ENCODE data around the gene NACC2.

Gene NACC2

DNA sequence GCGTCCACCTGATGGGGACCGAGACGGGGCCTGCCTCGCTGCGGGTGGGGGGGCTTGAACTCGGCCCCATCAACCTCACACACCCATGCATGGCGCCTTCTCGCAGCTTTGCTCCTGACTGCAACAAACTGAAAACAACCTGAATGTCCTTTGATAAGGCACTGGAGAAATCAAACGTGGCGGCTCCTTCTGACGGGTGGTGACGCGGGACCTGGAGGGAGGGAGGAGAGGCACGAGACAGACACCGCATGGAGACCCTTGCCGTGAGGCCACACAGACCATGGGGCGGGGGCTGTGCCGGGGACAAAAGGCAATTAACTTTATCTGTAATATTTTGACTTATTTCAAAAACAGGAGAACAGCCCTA, 48.6 kb downstream of the NACC2 start:
- H3K4me2 ChIP-seq (ENCODE audit: low read length): no peak overlapping the region
- H4K20me1 ChIP-seq (ENCODE audit: insufficient read depth, low read length): no peaks in the 10 kb centered on the region
- H2AFZ ChIP-seq (ENCODE audit: low read depth, low read length): no peak overlapping the region
- TF ChIP-seq, protein P1, sequence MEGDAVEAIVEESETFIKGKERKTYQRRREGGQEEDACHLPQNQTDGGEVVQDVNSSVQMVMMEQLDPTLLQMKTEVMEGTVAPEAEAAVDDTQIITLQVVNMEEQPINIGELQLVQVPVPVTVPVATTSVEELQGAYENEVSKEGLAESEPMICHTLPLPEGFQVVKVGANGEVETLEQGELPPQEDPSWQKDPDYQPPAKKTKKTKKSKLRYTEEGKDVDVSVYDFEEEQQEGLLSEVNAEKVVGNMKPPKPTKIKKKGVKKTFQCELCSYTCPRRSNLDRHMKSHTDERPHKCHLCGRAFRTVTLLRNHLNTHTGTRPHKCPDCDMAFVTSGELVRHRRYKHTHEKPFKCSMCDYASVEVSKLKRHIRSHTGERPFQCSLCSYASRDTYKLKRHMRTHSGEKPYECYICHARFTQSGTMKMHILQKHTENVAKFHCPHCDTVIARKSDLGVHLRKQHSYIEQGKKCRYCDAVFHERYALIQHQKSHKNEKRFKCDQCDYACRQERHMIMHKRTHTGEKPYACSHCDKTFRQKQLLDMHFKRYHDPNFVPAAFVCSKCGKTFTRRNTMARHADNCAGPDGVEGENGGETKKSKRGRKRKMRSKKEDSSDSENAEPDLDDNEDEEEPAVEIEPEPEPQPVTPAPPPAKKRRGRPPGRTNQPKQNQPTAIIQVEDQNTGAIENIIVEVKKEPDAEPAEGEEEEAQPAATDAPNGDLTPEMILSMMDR (IDR thresholded peaks at IDR 0.05; ENCODE audit: low read depth, low read length): no peak
- no peak for TF ChIP-seq EZH2phosphoT487 (IDR thresholded peaks at IDR 0.05; ENCODE audit: low read depth)
- no peaks in the 10 kb centered on the region for H3K9me3 ChIP-seq (ENCODE audit: insufficient read depth, low read length)
- no peaks in the 10 kb centered on the region for H3K79me2 ChIP-seq (ENCODE audit: low read length)
- no peaks in the 10 kb centered on the region for H3K36me3 ChIP-seq (replicated peaks; ENCODE audit: low read depth, low read length)
- no peak overlapping the region for H3K4me3 ChIP-seq (ENCODE audit: low read length)
- H3K4me1 ChIP-seq (ENCODE audit: low read length): no peaks in the 10 kb centered on the region
- no peak overlapping the region for H3K9ac ChIP-seq (ENCODE audit: low read length)
- H3K27me3 ChIP-seq (ENCODE audit: low read depth, low read length): 0 out of 2 replicates have a peak, but pooled peaks cover 4% of the 10 kb centered on the region
- no peak overlapping the region for H3K27ac ChIP-seq (ENCODE audit: low read length)

DNA sequence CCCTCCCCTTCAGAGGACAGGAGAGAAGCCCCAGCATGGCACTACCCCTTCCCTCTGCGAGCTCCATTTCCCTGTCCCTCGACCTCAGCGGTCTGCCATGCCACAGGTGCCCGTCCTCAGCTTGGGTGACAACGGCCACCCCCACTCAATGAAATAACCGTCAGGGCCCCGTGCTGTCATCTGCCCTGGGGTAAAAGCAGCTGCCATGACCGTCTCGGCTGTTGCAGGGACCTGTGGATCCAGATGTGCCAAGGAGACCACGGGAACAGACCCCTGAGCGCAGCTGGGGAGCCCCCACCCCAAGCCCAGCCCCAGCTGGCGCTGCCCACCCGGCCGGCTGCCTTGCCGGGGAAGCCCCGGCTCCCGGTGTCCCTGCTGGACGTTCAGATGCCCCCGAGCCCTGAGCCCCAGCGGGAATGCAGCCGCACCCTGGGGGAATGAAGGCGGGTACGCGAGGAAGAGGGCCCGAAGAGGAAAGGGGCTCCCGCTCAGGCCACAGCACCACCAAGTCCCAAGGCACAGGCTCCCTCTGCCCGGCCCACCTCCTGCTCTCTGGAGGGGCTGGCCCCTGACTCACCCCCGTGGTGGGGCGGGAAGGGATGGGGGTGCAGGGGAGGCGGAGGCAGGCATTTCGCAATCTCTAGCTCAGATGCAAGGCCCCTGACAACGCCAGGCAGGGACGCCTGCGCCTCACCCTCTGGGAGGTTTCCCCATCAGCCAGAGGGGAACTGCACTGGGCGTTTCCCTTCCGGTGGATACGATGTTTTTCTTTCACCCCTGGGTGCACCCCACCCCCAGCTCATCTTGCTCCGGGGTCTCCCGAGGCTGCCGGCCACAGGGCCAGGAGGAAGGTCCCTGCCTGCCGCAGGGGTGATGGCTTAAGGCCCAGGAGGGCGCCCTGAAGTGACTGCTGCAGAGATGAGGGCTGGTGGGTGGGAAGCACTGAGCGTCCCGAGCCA, 49.2 kb downstream of the NACC2 start:
- H3K27ac ChIP-seq (ENCODE audit: low read length): no peak overlapping the region
- no peaks in the 10 kb centered on the region for H4K20me1 ChIP-seq (ENCODE audit: insufficient read depth, low read length)
- TF ChIP-seq, protein P1 (IDR thresholded peaks at IDR 0.05; ENCODE audit: low read depth, low read length): no peak
- no peak for TF ChIP-seq EZH2phosphoT487 (IDR thresholded peaks at IDR 0.05; ENCODE audit: low read depth)
- H3K4me1 ChIP-seq (ENCODE audit: low read length): no peaks in the 10 kb centered on the region
- H3K27me3 ChIP-seq (ENCODE audit: low read depth, low read length): 0 out of 2 replicates have a peak, but pooled peaks cover 4% of the 10 kb centered on the region
- no peak overlapping the region for H3K4me2 ChIP-seq (ENCODE audit: low read length)
- H3K36me3 ChIP-seq (replicated peaks; ENCODE audit: low read depth, low read length): no peaks in the 10 kb centered on the region
- H2AFZ ChIP-seq (ENCODE audit: low read depth, low read length): no peak overlapping the region
- H3K4me3 ChIP-seq (ENCODE audit: low read length): no peak overlapping the region
- no peaks in the 10 kb centered on the region for H3K79me2 ChIP-seq (ENCODE audit: low read length)
- H3K9me3 ChIP-seq (ENCODE audit: insufficient read depth, low read length): no peaks in the 10 kb centered on the region
- H3K9ac ChIP-seq (ENCODE audit: low read length): no peak overlapping the region

DNA sequence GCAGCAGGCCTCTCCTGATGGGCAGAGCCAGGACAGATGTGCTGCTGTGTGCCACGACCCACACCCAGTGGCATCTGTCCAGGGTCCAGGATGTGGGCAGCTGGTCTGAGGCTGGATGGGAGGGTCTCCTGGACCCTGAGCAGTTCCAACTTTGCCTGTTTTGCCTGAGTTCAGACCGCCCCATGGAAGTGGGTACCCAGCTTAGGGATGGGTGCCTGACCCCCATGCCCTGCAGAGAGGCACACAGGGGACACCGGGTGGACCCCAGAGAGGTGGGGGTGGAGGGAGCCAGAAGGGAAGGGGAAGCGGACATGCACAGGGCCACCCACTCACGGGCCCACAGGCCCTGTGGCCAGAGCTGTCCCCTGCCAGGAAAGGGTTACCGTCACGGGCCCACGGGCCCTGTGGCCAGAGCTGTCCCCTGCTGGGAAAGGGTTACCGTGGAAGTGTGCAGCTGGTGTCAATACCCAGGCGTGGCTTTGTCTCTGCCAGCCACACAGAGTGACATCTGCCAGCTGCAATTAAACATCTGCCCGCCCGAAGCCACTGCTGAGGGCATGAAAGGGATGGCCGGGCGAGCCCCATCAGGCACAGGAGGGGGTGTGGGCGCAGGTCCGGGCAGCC, 50.0 kb downstream of the NACC2 start:
- Histone ChIP-seq H3K27me3 (ENCODE audit: low read depth, low read length) (0 out of 2 replicates have a peak, but pooled peaks cover 4% of the 10 kb centered on the region), H3K4me1 (ENCODE audit: low read length) (no peaks in the 10 kb centered on the region), H3K9ac (ENCODE audit: low read length) (no peak overlapping the region), H3K36me3 (replicated peaks; ENCODE audit: low read depth, low read length) (no peaks in the 10 kb centered on the region), H3K27ac (ENCODE audit: low read length) (no peak overlapping the region), H3K9me3 (ENCODE audit: insufficient read depth, low read length) (no peaks in the 10 kb centered on the region), H3K79me2 (ENCODE audit: low read length) (no peaks in the 10 kb centered on the region), H2AFZ (ENCODE audit: low read depth, low read length) (no peak overlapping the region), H3K4me2 (ENCODE audit: low read length) (no peak overlapping the region), H4K20me1 (ENCODE audit: insufficient read depth, low read length) (no peaks in the 10 kb centered on the region), H3K4me3 (ENCODE audit: low read length) (no peak overlapping the region)
- TF ChIP-seq EZH2phosphoT487 (IDR thresholded peaks at IDR 0.05; ENCODE audit: low read depth): no peak
- TF ChIP-seq, protein P1 (IDR thresholded peaks at IDR 0.05; ENCODE audit: low read depth, low read length): no peak

Data from OCI-LY3 (cell line).